HG03565 (cell line): ENCODE measurements around the gene STOML2.
"Not testable (repeated sequence)": the region's sequence is repeated elsewhere in the genome, so short reads cannot be mapped to it uniquely, and the experiment has no call there.

ENCODE experiments used
- ATAC-seq: cut with Tn5 transposase; IDR thresholded peaks from one replicate; pipeline ENCODE4 v1.9.1; 2021; ENCODE audit warnings: mild to moderate bottlenecking, moderate library complexity; ENCODE audit not compliant: unreplicated experiment

The STOML2 gene

GRCh38 chr9:35102769-35103659 is at the start of gene STOML2:
Gene STOML2, minus strand, starts transcription at chr9:35103131. Its CDS starts 37 bp downstream, at chr9:35103094.
- peak; percentile 87 for ATAC-seq

DNA sequence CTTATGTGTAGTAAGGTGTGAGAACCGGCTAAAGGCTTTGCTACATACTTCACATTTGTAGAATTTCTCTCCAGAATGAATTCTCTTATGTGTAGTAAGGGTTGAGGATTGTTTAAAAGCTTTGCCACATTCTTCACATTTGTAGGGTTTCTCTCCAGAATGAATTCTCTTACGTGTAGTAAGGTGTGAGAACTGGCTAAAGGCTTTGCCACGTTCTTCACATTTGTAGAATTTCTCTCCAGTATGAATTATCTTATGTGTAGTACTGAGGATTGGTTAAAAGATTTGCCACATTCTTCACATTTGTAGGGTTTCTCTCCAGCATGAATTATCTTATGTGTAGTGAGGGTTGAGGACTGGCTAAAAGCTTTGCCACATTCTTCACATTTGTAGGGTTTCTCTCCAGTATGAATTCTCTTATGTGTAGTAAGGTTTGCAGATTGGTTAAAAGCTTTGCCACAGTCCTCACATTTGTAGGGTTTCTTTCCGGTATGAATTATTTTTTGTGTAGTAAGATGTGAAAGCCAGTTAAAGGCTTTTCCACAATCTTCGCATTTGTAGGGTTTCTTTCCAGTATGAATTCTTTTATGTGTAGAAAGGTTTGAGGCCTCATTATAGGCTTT is 45.1 kb upstream of the STOML2 start:
- ATAC-seq: not testable (repeated sequence)

DNA sequence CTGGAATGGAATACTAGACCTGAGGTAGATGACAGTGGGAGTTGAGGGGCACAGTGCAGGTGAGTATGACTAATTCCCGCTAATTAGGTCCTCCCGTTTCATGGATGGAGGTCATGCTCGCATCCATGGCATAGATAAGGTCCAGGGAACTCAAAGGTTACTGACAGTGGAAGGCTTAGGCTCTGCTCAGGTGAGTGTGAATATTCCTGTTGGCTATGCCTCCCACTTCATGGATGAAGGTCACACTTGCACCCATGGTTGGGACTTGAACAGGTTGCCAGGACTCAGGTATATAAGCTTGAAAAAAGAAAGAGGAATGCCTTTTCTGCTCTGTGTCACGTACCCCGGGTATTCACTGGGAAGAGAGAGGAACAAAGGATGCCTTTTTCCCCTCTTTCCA is 39.1 kb upstream of the STOML2 start:
- ATAC-seq: no peak

GRCh38 chr9:35140093-35140492 is 37.2 kb upstream of the STOML2 start:
- no peak for ATAC-seq

DNA sequence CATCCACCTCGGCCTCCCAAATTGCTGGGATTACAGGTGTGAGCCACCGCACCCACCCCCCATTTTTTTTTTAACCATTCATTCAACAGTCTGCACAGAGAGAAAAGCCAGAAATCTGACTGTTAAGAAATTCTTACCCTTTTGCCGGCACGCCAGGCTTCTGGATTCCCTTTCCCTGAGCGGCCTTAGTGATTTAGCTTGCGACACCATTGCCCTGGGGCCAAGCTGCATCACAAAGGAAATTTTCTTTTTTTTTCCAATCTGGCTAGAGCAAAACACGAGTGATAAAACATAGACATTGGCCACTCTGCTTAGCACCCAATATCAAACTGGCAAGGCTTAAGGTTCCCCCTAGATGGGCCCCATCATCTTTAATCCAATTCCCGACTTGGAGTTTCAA is 33.9 kb upstream of the STOML2 start:
- no peak for ATAC-seq

DNA sequence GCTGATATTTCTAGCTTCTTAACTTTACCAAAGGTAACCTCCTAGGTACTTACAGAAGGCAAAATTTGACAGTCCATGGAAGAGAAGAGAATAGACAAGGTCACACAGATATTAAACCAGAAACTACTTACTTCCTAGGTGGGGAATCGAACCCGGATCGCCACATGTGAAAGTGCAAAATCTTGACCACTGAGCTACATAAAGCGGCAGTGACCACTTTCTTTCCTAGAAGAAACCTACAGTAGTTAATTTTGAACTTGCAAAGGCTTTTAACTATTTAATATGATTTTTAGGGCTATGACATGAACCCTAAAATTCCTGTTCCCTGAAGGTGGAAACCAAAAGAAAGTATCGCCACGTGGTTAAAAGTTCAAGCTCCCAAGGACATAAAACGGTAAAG is 33.1 kb upstream of the STOML2 start:
- ATAC-seq: no peak

- no peak for ATAC-seq
Observed at GRCh38 chr9:35134920-35135319, 32.0 kb upstream of the STOML2 start.

GRCh38 chr9:35116898-35117551 is 14.1 kb upstream of the STOML2 start:
- ATAC-seq: peak; percentile 49

DNA sequence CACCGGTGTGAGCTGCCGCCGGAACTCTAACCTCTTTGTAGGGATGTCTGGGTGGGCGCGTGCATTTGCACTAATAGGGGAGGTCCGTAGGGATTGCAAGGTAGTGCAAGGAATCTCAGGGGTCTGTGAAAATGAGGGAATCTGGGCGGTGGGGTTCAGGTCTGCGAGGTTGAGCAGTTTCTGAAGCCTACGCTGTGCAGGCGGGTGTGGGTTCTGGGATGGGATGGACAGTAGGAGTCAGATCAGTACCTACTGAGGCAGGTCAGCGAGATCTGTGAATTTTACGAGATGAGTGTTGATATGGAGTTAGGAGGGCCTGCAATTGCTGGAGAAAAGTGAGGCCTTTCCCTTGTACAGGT is 13.6 kb upstream of the STOML2 start:
- no peak for ATAC-seq

- ATAC-seq: peak; percentile 47
Observed at GRCh38 chr9:35115680-35116538, 13.0 kb upstream of the STOML2 start, which contains the start of gene ATOSB. Gene ATOSB, minus strand, starts transcription at chr9:35115862. Its CDS starts 7,588 bp downstream, at chr9:35108274.

DNA sequence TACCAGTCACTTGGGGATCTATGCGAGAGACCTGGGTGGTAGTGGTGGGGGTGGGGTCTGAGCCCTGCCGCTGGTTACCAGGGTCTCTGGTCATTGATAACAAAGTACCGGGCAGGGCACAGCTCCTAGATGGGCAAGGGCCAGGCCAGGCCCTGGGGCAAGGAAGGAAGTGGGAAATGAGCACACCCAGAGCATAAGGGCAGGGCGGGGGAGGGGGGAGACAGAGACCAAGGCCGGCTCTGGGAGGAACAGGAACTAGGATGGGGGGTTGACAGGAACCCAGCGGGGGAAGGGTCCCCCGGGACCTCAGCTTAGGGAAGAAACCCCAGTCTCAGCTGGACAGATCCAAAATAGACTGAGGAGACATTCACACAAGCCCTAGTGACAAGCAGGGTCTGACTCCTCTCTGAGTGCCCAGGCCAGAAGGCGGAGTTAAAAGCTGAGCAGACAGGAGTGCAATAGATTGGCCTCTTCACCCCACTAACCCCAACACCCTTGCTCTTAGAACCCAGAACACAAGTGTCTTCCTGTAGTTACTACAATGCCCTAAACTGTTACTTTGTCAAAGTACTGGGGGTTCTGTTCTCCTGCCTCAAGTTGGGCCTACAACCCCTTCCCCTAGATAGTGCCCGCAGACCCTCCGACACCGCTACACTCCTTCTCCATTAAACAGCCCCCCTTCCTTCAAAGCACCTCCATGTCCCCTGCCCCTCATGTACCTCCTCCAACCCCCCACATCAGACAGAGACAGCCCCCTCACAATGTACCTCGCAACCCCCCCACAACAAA is 12.1 kb upstream of the STOML2 start:
- no peak for ATAC-seq

GRCh38 chr9:35114113-35114839 is 11.3 kb upstream of the STOML2 start:
- ATAC-seq: no peak

- ATAC-seq: no peak
Observed at GRCh38 chr9:35112257-35113020, 9.5 kb upstream of the STOML2 start.

DNA sequence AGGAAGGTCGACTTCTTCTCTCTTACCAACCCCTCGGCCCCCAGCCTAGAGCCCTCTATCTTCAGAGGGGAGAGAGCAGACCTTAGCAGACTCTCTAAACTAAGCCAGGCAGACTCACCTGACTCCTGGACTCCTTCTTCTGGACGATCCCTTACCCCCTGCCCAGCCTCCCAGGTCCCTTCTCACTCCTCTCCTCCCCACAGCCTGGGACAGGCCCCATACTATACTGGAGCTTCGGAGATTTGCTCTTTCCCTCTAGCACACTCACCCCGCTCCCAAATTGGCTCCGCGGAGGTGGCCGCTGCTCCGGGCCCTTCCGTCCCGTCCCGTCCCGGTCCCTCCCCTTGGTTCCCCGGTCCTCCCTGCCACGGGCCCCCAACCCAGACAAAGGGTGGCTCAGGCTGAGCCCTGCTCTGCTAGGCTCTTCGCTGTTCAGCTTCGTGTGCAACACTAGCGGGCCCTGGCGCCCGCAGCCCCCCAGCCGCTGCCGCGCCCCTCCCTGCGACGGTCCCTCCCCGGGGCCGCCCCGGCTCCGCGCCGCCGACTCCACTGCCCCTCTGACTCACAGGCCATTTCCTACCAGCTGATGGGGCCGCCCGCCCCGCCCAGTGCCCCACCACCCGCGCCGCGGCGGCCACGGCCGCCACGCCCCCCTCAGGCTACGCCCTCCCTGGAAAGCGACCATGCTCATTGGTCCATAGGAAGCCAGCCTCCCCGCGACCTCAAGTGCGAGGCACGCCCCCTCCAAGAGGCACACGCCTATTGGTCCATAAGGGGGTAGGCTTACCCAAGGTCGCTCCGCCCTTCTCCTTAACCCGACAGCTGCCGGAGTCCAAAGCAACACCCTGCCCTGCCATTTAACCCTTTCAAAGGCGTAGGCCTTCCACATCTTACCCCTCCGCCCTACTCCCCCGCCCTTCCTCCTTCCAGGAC is 8.3 kb upstream of the STOML2 start:
- ATAC-seq: peak; percentile 80

GRCh38 chr9:35110327-35110761 is 7.4 kb upstream of the STOML2 start:
- no peak for ATAC-seq

DNA sequence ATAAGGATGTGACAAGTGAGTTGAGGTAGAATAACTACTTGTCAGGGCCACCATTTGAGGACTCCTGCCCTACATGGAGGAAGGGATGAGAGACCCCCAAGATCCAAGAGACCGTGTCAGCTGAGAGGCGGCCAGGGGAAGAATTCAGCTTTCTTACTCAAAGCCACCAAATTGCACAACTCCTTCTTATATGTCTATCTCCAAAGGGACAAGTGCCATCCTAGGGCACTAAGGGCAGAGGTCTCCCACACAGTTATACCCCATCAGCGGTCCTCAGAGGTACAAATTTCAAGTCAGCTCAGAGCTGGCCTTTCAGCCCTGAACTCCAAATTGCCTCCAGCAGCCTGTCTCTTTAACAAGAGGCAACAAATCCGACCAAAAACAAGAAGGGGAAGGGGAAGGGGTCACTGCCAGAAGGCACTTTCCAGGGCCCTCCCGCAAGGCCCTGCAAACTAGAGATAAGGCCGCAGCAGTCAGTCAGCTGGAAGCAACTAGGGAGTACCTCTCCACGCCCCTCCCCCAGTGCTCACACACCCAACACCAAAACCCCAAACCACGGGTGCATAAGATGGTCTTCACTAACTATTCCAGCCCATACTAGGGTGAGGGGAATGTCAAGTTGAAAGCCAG is 6.1 kb upstream of the STOML2 start:
- no peak for ATAC-seq

DNA sequence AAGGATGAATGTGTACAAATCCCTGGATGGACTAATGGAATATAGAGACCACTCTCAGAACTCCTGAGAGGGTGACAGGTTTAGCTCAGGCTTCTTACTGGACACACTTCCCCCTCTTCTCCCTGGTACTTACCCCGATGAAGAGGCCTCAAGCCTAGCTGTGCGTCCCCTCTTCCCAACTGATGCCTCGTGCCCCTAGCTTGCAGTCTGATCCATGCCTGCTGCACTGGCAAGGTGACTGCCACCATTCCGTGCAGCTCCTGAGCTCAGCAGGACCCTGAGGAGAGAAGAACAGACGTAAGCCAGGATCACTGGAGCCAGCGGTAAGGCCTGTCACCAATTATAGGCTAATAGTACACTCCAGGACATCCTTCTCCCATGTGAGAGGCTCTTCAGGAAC is 5.5 kb upstream of the STOML2 start:
- no peak for ATAC-seq
